Measurements from ENCODE around the gene ERBB3. TPM values are rescaled to one million over a fixed set of nuclear protein-coding genes. Genes with fewer than 3 reads are reported as not detected.
A peak's percentile ranks its signal among the peaks of the same experiment; 100 is the strongest.

Gene ERBB3
- total RNA-seq, 1 donor from 2014 or later = 221 TPM

DNA sequence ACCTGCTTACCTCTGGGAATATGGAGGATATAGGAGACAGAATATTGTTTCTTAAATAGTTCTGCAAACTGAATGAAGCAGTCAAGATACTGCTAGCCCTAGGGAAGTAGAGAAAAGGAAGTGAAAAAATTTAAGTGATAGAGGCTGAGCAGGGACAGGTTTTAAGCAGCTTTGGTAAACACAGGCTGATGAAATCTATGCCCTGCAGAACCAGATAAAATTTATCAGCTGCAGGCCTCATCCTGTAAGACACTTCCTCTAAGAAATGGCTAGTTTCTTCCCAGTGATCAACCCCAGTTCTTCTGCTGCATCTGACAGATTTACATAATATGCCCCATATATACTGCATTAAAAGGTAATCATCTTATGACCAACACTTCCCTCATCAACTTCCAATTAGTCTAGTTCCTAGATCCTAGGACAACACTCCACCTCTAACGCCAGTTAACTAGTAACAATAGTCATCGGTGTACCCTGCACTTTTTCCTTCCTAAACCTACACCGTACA, 46.8 kb downstream of the ERBB3 start:
- no peaks in the 10 kb centered on the region for H3K9me3 Mint-ChIP-seq (ENCODE audit: low read depth)
- peak overlapping the region; percentile 99 for H3K27ac Mint-ChIP-seq
- peaks cover 43% of the 10 kb centered on the region for H3K4me1 Mint-ChIP-seq (ENCODE audit: low read depth)
- peak overlapping the region; percentile 93 for H3K4me3 Mint-ChIP-seq (ENCODE audit: low read depth)
- TF ChIP-seq, protein P1, sequence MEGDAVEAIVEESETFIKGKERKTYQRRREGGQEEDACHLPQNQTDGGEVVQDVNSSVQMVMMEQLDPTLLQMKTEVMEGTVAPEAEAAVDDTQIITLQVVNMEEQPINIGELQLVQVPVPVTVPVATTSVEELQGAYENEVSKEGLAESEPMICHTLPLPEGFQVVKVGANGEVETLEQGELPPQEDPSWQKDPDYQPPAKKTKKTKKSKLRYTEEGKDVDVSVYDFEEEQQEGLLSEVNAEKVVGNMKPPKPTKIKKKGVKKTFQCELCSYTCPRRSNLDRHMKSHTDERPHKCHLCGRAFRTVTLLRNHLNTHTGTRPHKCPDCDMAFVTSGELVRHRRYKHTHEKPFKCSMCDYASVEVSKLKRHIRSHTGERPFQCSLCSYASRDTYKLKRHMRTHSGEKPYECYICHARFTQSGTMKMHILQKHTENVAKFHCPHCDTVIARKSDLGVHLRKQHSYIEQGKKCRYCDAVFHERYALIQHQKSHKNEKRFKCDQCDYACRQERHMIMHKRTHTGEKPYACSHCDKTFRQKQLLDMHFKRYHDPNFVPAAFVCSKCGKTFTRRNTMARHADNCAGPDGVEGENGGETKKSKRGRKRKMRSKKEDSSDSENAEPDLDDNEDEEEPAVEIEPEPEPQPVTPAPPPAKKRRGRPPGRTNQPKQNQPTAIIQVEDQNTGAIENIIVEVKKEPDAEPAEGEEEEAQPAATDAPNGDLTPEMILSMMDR (IDR thresholded peaks at IDR 0.05; ENCODE audit: unreplicated experiment) = no peak
- no peaks in the 10 kb centered on the region for H3K27me3 Mint-ChIP-seq
- peaks cover 9% of the 10 kb centered on the region for H3K36me3 Mint-ChIP-seq (ENCODE audit: insufficient read depth)
- no peak for DNase-seq (ENCODE audit: low spot score, unreplicated experiment)

DNA sequence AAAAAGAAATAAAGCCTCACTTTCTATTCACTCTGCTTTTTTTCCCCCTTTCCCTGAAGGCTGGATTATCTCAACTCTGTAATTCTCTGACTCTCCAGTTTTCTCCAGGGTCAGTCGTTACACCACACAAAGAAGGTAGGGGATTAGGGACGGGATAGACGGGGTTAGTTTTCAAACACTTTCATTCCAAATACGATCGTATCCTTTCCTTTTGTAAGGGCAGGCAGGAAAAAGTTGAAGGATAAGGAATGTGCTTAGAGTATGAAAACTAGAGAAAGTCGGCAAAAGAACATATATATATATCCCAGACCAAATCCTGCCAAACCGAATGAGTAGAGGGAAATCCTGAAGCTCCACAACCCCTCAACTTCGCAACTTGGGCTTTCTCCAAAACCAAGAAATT, 47.5 kb downstream of the ERBB3 start:
- Mint-ChIP-seq H3K27ac (peak overlapping the region; percentile 99), H3K9me3 (ENCODE audit: low read depth) (no peaks in the 10 kb centered on the region), H3K27me3 (no peaks in the 10 kb centered on the region), H3K4me3 (ENCODE audit: low read depth) (peak overlapping the region; percentile 93), H3K36me3 (ENCODE audit: insufficient read depth) (peaks cover 16% of the 10 kb centered on the region), H3K4me1 (ENCODE audit: low read depth) (peaks cover 42% of the 10 kb centered on the region)
- no peak for DNase-seq (ENCODE audit: low spot score, unreplicated experiment)
- TF ChIP-seq, protein P1 (IDR thresholded peaks at IDR 0.05; ENCODE audit: unreplicated experiment) = no peak

DNA sequence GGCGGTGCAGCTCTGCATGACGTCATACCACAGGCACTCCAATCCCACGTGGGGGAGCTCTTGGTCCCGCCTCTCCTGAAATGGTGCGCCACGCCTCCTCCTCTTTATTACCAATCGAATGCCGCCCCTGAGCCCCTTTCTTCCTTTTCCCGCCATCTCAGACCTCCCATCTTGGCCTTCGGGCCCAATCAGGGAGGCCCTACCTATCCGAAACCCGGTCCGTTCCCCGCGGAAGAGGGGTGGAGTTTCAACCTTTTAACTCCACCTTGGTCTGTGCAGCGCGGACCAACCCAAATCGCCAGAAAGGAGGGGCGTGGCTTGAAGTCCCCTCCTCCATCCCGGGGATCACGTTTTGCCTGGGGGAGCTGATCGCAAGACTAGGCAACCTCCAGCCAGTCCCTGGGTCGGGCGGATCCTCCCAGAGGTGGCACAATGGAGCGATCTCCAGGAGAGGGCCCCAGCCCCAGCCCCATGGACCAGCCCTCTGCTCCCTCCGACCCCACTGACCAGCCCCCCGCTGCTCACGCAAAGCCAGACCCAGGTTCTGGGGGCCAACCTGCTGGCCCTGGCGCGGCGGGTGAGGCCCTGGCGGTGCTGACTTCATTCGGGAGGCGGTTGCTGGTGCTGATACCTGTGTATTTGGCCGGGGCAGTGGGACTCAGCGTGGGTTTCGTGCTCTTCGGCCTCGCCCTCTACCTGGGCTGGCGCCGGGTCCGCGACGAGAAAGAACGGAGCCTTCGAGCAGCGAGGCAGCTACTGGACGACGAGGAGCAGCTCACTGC, 48.1 kb downstream of the ERBB3 start, which contains the start of gene ESYT1:
Gene ESYT1, plus strand, starts transcription at position 380 of the 782 bp plus-strand sequence. Its CDS starts 53 bp downstream, at position 433.
- Mint-ChIP-seq H3K27ac (peak within 1 kb of the TSS; percentile 99), H3K4me1 (ENCODE audit: low read depth) (peaks cover 39% of the 10 kb centered on the region), H3K27me3 (no peaks in the 10 kb centered on the region), H3K4me3 (ENCODE audit: low read depth) (peak within 1 kb of the TSS; percentile 93), H3K9me3 (ENCODE audit: low read depth) (no peaks in the 10 kb centered on the region), H3K36me3 (ENCODE audit: insufficient read depth) (peaks cover 18% of the 10 kb centered on the region)
- DNase-seq (ENCODE audit: low spot score, unreplicated experiment) = peak; percentile 93
- TF ChIP-seq, protein P1 (IDR thresholded peaks at IDR 0.05; ENCODE audit: unreplicated experiment) = no peak

DNA sequence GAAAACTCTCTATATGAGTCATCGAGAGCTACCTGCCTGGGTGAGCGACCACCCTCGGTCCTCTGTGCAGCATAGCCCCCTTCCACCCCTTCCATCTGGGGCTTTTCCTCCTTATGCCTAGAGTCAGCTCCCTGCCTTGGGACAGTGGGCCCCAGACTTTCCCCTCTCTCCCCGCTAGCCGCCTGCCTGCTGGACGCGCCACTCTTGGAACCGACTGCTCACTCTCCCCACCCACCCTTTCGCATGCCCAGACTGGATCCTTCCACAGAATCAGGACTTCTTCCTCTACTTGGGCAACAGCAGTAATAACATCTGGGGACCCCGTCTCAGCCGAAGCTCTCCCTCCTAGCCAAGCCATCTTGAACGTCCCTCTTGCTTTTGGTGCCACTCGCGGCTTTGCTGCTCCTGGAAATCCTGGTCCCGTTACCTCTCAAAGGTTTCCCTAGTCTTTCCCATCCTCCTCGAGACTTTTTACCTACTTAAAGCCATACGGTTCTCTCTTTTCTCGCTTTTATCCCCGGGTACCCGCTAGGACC, 48.8 kb downstream of the ERBB3 start:
- TF ChIP-seq, protein P1 (IDR thresholded peaks at IDR 0.05; ENCODE audit: unreplicated experiment) = no peak
- Mint-ChIP-seq H3K9me3 (ENCODE audit: low read depth) (no peaks in the 10 kb centered on the region), H3K27ac (peak overlapping the region; percentile 99)

DNA sequence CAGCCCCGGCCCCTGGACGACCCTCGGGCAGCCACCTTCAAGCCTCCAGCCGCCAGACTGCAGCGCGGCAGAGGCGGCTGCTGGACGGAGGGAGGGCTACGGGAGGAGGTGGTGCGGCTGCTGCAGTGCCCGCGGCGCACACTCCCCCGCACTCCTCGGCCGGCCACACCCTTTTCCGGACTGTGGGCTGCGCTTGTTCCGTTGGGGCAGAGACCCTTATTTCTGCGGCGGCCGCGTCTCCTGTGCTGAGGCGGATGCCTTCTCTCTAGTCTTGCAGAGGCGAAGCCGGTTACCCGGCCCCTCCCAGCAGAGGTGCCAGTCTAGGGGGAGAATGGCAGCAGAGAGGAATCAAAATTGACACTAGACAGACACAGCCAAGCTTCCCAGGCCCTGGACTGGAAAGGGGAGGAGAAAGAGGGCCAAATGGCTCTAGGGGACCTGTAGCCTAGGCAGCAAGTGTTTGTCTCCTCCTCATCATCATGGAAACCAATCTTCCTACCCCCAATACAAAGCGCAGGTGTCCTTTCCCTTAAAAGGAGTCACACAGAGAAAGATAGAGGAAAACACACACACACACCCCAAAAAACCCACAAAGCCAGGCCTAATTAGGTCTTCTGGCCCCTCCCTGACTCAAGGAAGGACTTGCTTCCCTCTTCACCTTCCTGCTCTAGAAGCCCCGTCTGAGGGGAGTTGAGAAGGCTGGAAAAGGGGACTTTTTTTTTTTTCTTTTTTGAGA, 49.4 kb downstream of the ERBB3 start:
- TF ChIP-seq, protein P1 (IDR thresholded peaks at IDR 0.05; ENCODE audit: unreplicated experiment) = no peak
- Mint-ChIP-seq H3K4me3 (ENCODE audit: low read depth) (peak overlapping the region; percentile 93), H3K4me1 (ENCODE audit: low read depth) (peaks cover 32% of the 10 kb centered on the region), H3K36me3 (ENCODE audit: insufficient read depth) (peaks cover 24% of the 10 kb centered on the region), H3K27ac (peak overlapping the region; percentile 99), H3K27me3 (no peaks in the 10 kb centered on the region), H3K9me3 (ENCODE audit: low read depth) (no peaks in the 10 kb centered on the region)
- DNase-seq (ENCODE audit: low spot score, unreplicated experiment) = peak; percentile 46

More for the DNA sequence above, 48.8 kb downstream of the ERBB3 start:
- H3K4me1 Mint-ChIP-seq (ENCODE audit: low read depth) = peaks cover 38% of the 10 kb centered on the region
- H3K36me3 Mint-ChIP-seq (ENCODE audit: insufficient read depth) = peaks cover 22% of the 10 kb centered on the region
- H3K27me3 Mint-ChIP-seq = no peaks in the 10 kb centered on the region
- no peak for DNase-seq (ENCODE audit: low spot score, unreplicated experiment)
- H3K4me3 Mint-ChIP-seq (ENCODE audit: low read depth) = peak overlapping the region; percentile 93
